GM23338 (cell line): Measurements from ENCODE around the gene ACTA2. TPM values are rescaled to one million over a fixed set of nuclear protein-coding genes. Genes with fewer than 3 reads are reported as not detected.

Experiments
- ATAC-seq: fragments of 200-7000 bp; cut with Tn5 transposase; 3 replicates; pipeline ENCODE4 v1.9.1; 2020
- DNase-seq: peaks from one replicate; pipeline ENCODE4 v3.0.0-alpha.2; 2015; ENCODE audit warnings: low spot score
- H2AFZ ChIP-seq: fragments of 200-600 bp; sonication (generic); 2 replicates; pipeline ENCODE4 v1.8.0; 2016; ENCODE audit warnings: antibody characterized with exemption, mild to moderate bottlenecking, moderate library complexity
- H3F3A ChIP-seq: fragments of 200-600 bp; sonication (generic); replicated peaks from 2 replicates; pipeline ENCODE4 v1.8.0; 2017; ENCODE audit warnings: antibody characterized with exemption, mixed run types, low read depth
- H3K27ac ChIP-seq: fragments of 200-600 bp; sonication (generic); 2 replicates; pipeline ENCODE4 v1.6.1; 2016; ENCODE audit warnings: low read depth
- H3K27me3 ChIP-seq: fragments of 200-600 bp; sonication (generic); 2 replicates; pipeline ENCODE4 v1.8.0; 2016; ENCODE audit warnings: mild to moderate bottlenecking, mixed run types, moderate library complexity; ENCODE audit not compliant: insufficient read depth
- H3K36me3 ChIP-seq: fragments of 200-600 bp; sonication (generic); 2 replicates; pipeline ENCODE4 v1.8.0; 2016; ENCODE audit warnings: mild to moderate bottlenecking; ENCODE audit not compliant: insufficient read depth
- H3K4me1 ChIP-seq: fragments of 200-600 bp; sonication (generic); 2 replicates; pipeline ENCODE4 v1.8.0; 2016; ENCODE audit warnings: mild to moderate bottlenecking, moderate library complexity; ENCODE audit not compliant: insufficient read depth
- H3K4me2 ChIP-seq: fragments of 200-600 bp; sonication (generic); 2 replicates; pipeline ENCODE4 v1.7.1; 2017; ENCODE audit warnings: mixed run types
- H3K4me3 ChIP-seq: fragments of 200-600 bp; sonication (generic); 2 replicates; pipeline ENCODE4 v1.6.1; 2016; ENCODE audit warnings: mixed run types
- H3K79me2 ChIP-seq: fragments of 200-600 bp; sonication (generic); replicated peaks from 2 replicates; pipeline ENCODE4 v1.8.0; 2017; ENCODE audit warnings: mild to moderate bottlenecking; ENCODE audit not compliant: insufficient read depth
- H3K9me2 ChIP-seq: fragments of 200-600 bp; sonication (generic); 2 replicates; pipeline ENCODE4 v1.8.0; 2017; ENCODE audit not compliant: insufficient read depth
- H4K20me1 ChIP-seq: fragments of 200-600 bp; sonication (generic); replicated peaks from 2 replicates; pipeline ENCODE4 v1.8.0; 2017; ENCODE audit warnings: mild to moderate bottlenecking; ENCODE audit not compliant: insufficient read depth
- H3K27ac Mint-ChIP-seq: 2 replicates; pipeline ENCODE4 v1.8.0; 2020; ENCODE audit warnings: inconsistent platforms, mild to moderate bottlenecking, moderate library complexity, mixed read lengths
- H3K27me3 Mint-ChIP-seq: 3 replicates; pipeline ENCODE4 v1.8.0; 2022; ENCODE audit warnings: low read depth, mild to moderate bottlenecking, moderate library complexity, mixed read lengths, inconsistent platforms; ENCODE audit not compliant: insufficient read depth, poor library complexity
- H3K36me3 Mint-ChIP-seq: 3 replicates; pipeline ENCODE4 v1.8.0; 2021; ENCODE audit warnings: low read depth, mild to moderate bottlenecking, inconsistent platforms, moderate library complexity, mixed read lengths
- H3K4me1 Mint-ChIP-seq: 3 replicates; pipeline ENCODE4 v1.8.0; 2020; ENCODE audit warnings: mild to moderate bottlenecking, inconsistent platforms, mixed read lengths
- H3K4me3 Mint-ChIP-seq: 3 replicates; pipeline ENCODE4 v1.8.0; 2021; ENCODE audit warnings: moderate library complexity, mild to moderate bottlenecking, inconsistent platforms, mixed read lengths
- H3K9me3 Mint-ChIP-seq: 3 replicates; pipeline ENCODE4 v1.8.0; 2020; ENCODE audit warnings: moderate library complexity, mild to moderate bottlenecking, inconsistent platforms, mixed read lengths
- CTCF ChIP-seq, 2 experiments: fragments of 200-600 bp in 1 of 2; sonication (generic) in 1 of 2; conservative IDR thresholded peaks; 2 replicates each; pipeline versions ENCODE4 v1.5.1 to v1.6.1; 2016 to 2017; ENCODE audit warnings: antibody characterized with exemption in 2 of 2, low read depth in 2 of 2, mild to moderate bottlenecking in 2 of 2, moderate library complexity in 1 of 2
- ETS1 ChIP-seq: IDR thresholded peaks from 2 replicates; pipeline ENCODE4 v1.6.1; 2016; ENCODE audit warnings: antibody characterized with exemption
- EZH2 ChIP-seq: fragments of 200-600 bp; sonication (generic); IDR thresholded peaks from one replicate; pipeline ENCODE4 v1.8.0; 2017; ENCODE audit warnings: antibody characterized with exemption, mild to moderate bottlenecking, low read depth; ENCODE audit not compliant: unreplicated experiment
- EZH2phosphoT487 ChIP-seq: fragments of 200-600 bp; sonication (generic); IDR thresholded peaks from one replicate; pipeline ENCODE4 v1.8.1; 2018; ENCODE audit warnings: antibody characterized with exemption; ENCODE audit not compliant: unreplicated experiment
- NANOG ChIP-seq: IDR thresholded peaks from 2 replicates; pipeline ENCODE4 v1.6.1; 2016; ENCODE audit warnings: antibody characterized with exemption, borderline replicate concordance
- POLR2AphosphoS5 ChIP-seq: IDR thresholded peaks from 2 replicates; pipeline ENCODE4 v1.6.1; 2016; ENCODE audit warnings: antibody characterized with exemption, low read depth
- REST ChIP-seq: IDR thresholded peaks from one replicate; pipeline ENCODE4 v1.6.1; 2018; ENCODE audit warnings: antibody characterized with exemption; ENCODE audit not compliant: unreplicated experiment
- ZNF114 ChIP-seq: fragments of 250-450 bp; sonication (Bioruptor Pico); IDR thresholded peaks from 2 replicates; pipeline ENCODE4 v1.5.0; 2020; ENCODE audit warnings: mild to moderate bottlenecking, moderate library complexity
- ZNF331 ChIP-seq: fragments of 250-450 bp; sonication (Bioruptor Pico); IDR thresholded peaks from 2 replicates; pipeline ENCODE4 v1.5.0; 2020; ENCODE audit warnings: low read depth, mild to moderate bottlenecking, moderate library complexity
- ZNF462 ChIP-seq: fragments of 250-450 bp; sonication (Bioruptor Pico); IDR thresholded peaks from 2 replicates; pipeline ENCODE4 v1.5.0; 2020; ENCODE audit warnings: mild to moderate bottlenecking, moderate library complexity
- polyA plus RNA-seq: library from polyadenylated mRNA; unstranded; fragments of >200 nt; fragmentation: Nextera tagmentation; extraction: Ambion mirVana; gene quantifications from 2 replicates; pipeline ENCODE4 v1.2.1, GENCODE V29; 2016
- total RNA-seq: library from RNA; depleted of rRNA; stranded (reverse); fragments of >200 nt; shearing (Covaris generic); gene quantifications from 2 replicates; pipeline ENCODE4 v1.2.3, GENCODE V29; 2014

ACTA2 gene
- total and polyA plus RNA-seq, 2 experiments from 2014 or later = 3.4 to 9.4 TPM

GRCh38 chr10:88944813-88945212 is 7.8 kb downstream of the ACTA2 start:
- Mint-ChIP-seq H3K36me3 (no peaks in the 10 kb centered on the region), H3K4me1 (no peaks in the 10 kb centered on the region), H3K9me3 (no peaks in the 10 kb centered on the region), H3K4me3 (no peak overlapping the region), H3K27me3 (peaks cover 3% of the 10 kb centered on the region), H3K27ac (no peak overlapping the region)
- no peak for ATAC-seq
- Histone ChIP-seq H3K36me3 (no peaks in the 10 kb centered on the region), H3K27ac (no peak overlapping the region), H3K9me2 (no peaks in the 10 kb centered on the region), H3F3A (no peaks in the 10 kb centered on the region), H3K4me1 (no peaks in the 10 kb centered on the region), H3K4me2 (no peak overlapping the region), H3K79me2 (no peaks in the 10 kb centered on the region), H2AFZ (no peak overlapping the region), H3K27me3 (no peaks in the 10 kb centered on the region), H3K4me3 (no peak overlapping the region), H4K20me1 (no peaks in the 10 kb centered on the region)
- DNase-seq = no peak
- no peak for TF ChIP-seq EZH2phosphoT487
- no peak for TF ChIP-seq NANOG
- no peak for TF ChIP-seq ZNF331 (CRISPR knock-in tag)
- TF ChIP-seq ETS1 = no peak
- no peak for TF ChIP-seq ZNF114 (CRISPR knock-in tag)

GRCh38 chr10:88943778-88944177 is 8.8 kb downstream of the ACTA2 start:
- H2AFZ ChIP-seq = no peak overlapping the region
- ATAC-seq = no peak
- H3K9me2 ChIP-seq = no peaks in the 10 kb centered on the region
- no peaks in the 10 kb centered on the region for H3K27me3 ChIP-seq
- H3K79me2 ChIP-seq = no peaks in the 10 kb centered on the region
- H3K4me3 ChIP-seq = no peak overlapping the region
- H3K36me3 Mint-ChIP-seq = no peaks in the 10 kb centered on the region
- H3K36me3 ChIP-seq = no peaks in the 10 kb centered on the region
- no peak overlapping the region for H3K4me2 ChIP-seq
- no peak overlapping the region for H3K27ac ChIP-seq
- H3K27ac Mint-ChIP-seq = no peak overlapping the region
- no peaks in the 10 kb centered on the region for H3F3A ChIP-seq
- H3K4me3 Mint-ChIP-seq = no peak overlapping the region
- peaks cover 3% of the 10 kb centered on the region for H3K27me3 Mint-ChIP-seq
- H4K20me1 ChIP-seq = no peaks in the 10 kb centered on the region
- DNase-seq = no peak
- H3K4me1 ChIP-seq = no peaks in the 10 kb centered on the region
- H3K4me1 Mint-ChIP-seq = no peaks in the 10 kb centered on the region
- no peaks in the 10 kb centered on the region for H3K9me3 Mint-ChIP-seq
- no peak for TF ChIP-seq EZH2phosphoT487
- TF ChIP-seq REST = no peak
- TF ChIP-seq ZNF331 (CRISPR knock-in tag) = no peak
- TF ChIP-seq POLR2AphosphoS5 = no peak
- TF ChIP-seq CTCF (conservative IDR thresholded peaks at IDR 0.05; ENCODE audit: low read depth in 2 of 2) = no peak
- no peak for TF ChIP-seq EZH2
- TF ChIP-seq ZNF462 (CRISPR knock-in tag) = no peak
